SK-N-SH treated with all-trans-retinoic acid at 6 μM for 48 hours (cell line): ENCODE data around the gene SUN5.

Experiments
- ATAC-seq: fragments of 200-7000 bp; cut with Tn5 transposase; 3 replicates; pipeline ENCODE4 v1.9.1; 2020; ENCODE audit warnings: mild to moderate bottlenecking, moderate library complexity
- BACH2 ChIP-seq: fragments of 250-450 bp; sonication (Bioruptor Pico); IDR thresholded peaks from 2 replicates; pipeline ENCODE4 v1.9.0; 2021; ENCODE audit warnings: mild to moderate bottlenecking, borderline replicate concordance
- CREB5 ChIP-seq: fragments of 250-450 bp; sonication (Bioruptor Pico); IDR thresholded peaks from 2 replicates; pipeline ENCODE4 v1.5.1; 2020; ENCODE audit warnings: low read depth, mild to moderate bottlenecking, moderate library complexity
- CSDC2 ChIP-seq: fragments of 250-450 bp; sonication (Bioruptor Pico); IDR thresholded peaks from 2 replicates; pipeline ENCODE4 v1.5.0; 2020; ENCODE audit warnings: mild to moderate bottlenecking, moderate library complexity
- ESRRG ChIP-seq: fragments of 250-450 bp; sonication (Bioruptor Pico); IDR thresholded peaks from 2 replicates; pipeline ENCODE4 v1.6.1; 2021; ENCODE audit warnings: mild to moderate bottlenecking
- GLIS3 ChIP-seq: fragments of 250-450 bp; sonication (Bioruptor Pico); IDR thresholded peaks from 2 replicates; pipeline ENCODE4 v1.5.0; 2020; ENCODE audit warnings: mild to moderate bottlenecking, moderate library complexity
- ISL1 ChIP-seq: fragments of 250-450 bp; sonication (Bioruptor Pico); IDR thresholded peaks from 2 replicates; pipeline ENCODE4 v2.1.2; 2022; ENCODE audit warnings: mild to moderate bottlenecking, moderate library complexity
- OSR1 ChIP-seq: fragments of 250-450 bp; sonication (Bioruptor Pico); IDR thresholded peaks from 2 replicates; pipeline ENCODE4 v1.8.0; 2022; ENCODE audit warnings: moderate library complexity, mild to moderate bottlenecking, inconsistent platforms
- PPARA ChIP-seq: fragments of 250-450 bp; sonication (Bioruptor Pico); IDR thresholded peaks from 2 replicates; pipeline ENCODE4 v1.5.0; 2020; ENCODE audit warnings: mild to moderate bottlenecking, borderline replicate concordance
- RARB ChIP-seq: fragments of 250-450 bp; sonication (Bioruptor Pico); IDR thresholded peaks from 2 replicates; pipeline ENCODE4 v1.8.0; 2021; ENCODE audit warnings: mild to moderate bottlenecking, moderate library complexity
- TCF4 ChIP-seq: fragments of 250-450 bp; sonication (Bioruptor Pico); IDR thresholded peaks from 2 replicates; pipeline ENCODE4 v1.8.0; 2021; ENCODE audit warnings: mild to moderate bottlenecking, moderate library complexity, borderline replicate concordance
- TOX ChIP-seq: fragments of 250-450 bp; sonication (Bioruptor Pico); IDR thresholded peaks from 2 replicates; pipeline ENCODE4 v1.8.0; 2021; ENCODE audit warnings: mild to moderate bottlenecking, moderate library complexity, borderline replicate concordance
- TSHZ2 ChIP-seq: fragments of 250-450 bp; sonication (Bioruptor Pico); IDR thresholded peaks from 2 replicates; pipeline ENCODE4 v1.5.0; 2020; ENCODE audit warnings: mild to moderate bottlenecking, moderate library complexity
- ZC3H10 ChIP-seq: fragments of 250-450 bp; sonication (Bioruptor Pico); IDR thresholded peaks from 2 replicates; pipeline ENCODE4 v1.5.1; 2021; ENCODE audit warnings: mild to moderate bottlenecking, moderate library complexity
- ZFP3 ChIP-seq: fragments of 250-450 bp; sonication (Bioruptor Pico); IDR thresholded peaks from 2 replicates; pipeline ENCODE4 v1.5.0; 2020; ENCODE audit warnings: mild to moderate bottlenecking, moderate library complexity
- ZFP30 ChIP-seq: fragments of 450-650 bp; formaldehyde crosslinking; IDR thresholded peaks from 2 replicates; pipeline ENCODE4 v1.5.0; 2022; ENCODE audit warnings: mild to moderate bottlenecking, moderate library complexity
- ZNF565 ChIP-seq: fragments of 450-650 bp; formaldehyde crosslinking; conservative IDR thresholded peaks from 2 replicates; pipeline ENCODE4 v1.5.0; 2020; ENCODE audit warnings: low read depth, mild to moderate bottlenecking, moderate library complexity
- ZNF70 ChIP-seq: fragments of 450-650 bp; formaldehyde crosslinking; IDR thresholded peaks from 2 replicates; pipeline ENCODE4 v1.5.0; 2020; ENCODE audit warnings: mild to moderate bottlenecking, moderate library complexity
- ZNF8 ChIP-seq: fragments of 450-650 bp; formaldehyde crosslinking; IDR thresholded peaks from 2 replicates; pipeline ENCODE4 v1.5.0; 2020; ENCODE audit warnings: mild to moderate bottlenecking, moderate library complexity
- TF ChIP-seq, protein P1 (sequence below): fragments of 250-450 bp; sonication (Bioruptor Pico); IDR thresholded peaks from 2 replicates; pipeline ENCODE4 v1.8.0; 2020; ENCODE audit warnings: mild to moderate bottlenecking, moderate library complexity, borderline replicate concordance
- TF ChIP-seq, protein P2 (sequence below): fragments of 250-450 bp; sonication (Bioruptor Pico); IDR thresholded peaks from 2 replicates; pipeline ENCODE4 v1.8.0; 2021; ENCODE audit warnings: low read depth, mild to moderate bottlenecking, moderate library complexity, borderline replicate concordance
- TF ChIP-seq, protein P3 (sequence below): fragments of 250-450 bp; sonication (Bioruptor Pico); IDR thresholded peaks from 2 replicates; pipeline ENCODE4 v1.5.1; 2021; ENCODE audit warnings: mild to moderate bottlenecking, moderate library complexity

SUN5 gene

GRCh38 chr20:33002087-33002808 is 2.0 kb downstream of the SUN5 start:
- no peak for TF ChIP-seq ZNF565
- TF ChIP-seq, protein P1, sequence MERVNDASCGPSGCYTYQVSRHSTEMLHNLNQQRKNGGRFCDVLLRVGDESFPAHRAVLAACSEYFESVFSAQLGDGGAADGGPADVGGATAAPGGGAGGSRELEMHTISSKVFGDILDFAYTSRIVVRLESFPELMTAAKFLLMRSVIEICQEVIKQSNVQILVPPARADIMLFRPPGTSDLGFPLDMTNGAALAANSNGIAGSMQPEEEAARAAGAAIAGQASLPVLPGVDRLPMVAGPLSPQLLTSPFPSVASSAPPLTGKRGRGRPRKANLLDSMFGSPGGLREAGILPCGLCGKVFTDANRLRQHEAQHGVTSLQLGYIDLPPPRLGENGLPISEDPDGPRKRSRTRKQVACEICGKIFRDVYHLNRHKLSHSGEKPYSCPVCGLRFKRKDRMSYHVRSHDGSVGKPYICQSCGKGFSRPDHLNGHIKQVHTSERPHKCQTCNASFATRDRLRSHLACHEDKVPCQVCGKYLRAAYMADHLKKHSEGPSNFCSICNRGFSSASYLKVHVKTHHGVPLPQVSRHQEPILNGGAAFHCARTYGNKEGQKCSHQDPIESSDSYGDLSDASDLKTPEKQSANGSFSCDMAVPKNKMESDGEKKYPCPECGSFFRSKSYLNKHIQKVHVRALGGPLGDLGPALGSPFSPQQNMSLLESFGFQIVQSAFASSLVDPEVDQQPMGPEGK (CRISPR knock-in tag), result no peak
- no peak for TF ChIP-seq ISL1
- TF ChIP-seq RARB, result no peak
- TF ChIP-seq ZNF70, result no peak
- TF ChIP-seq ZNF8, result no peak
- no peak for TF ChIP-seq ZFP3 (CRISPR knock-in tag)
- TF ChIP-seq PPARA, result no peak
- no peak for TF ChIP-seq CREB5 (CRISPR knock-in tag)
- no peak for TF ChIP-seq TOX (CRISPR knock-in tag)
- no peak for TF ChIP-seq TSHZ2 (CRISPR knock-in tag)
- TF ChIP-seq ESRRG (CRISPR knock-in tag), result no peak
- no peak for TF ChIP-seq GLIS3 (CRISPR knock-in tag)
- TF ChIP-seq TCF4, result no peak
- no peak for TF ChIP-seq CSDC2 (CRISPR knock-in tag)
- TF ChIP-seq OSR1 (CRISPR knock-in tag), result no peak
- TF ChIP-seq, protein P2, sequence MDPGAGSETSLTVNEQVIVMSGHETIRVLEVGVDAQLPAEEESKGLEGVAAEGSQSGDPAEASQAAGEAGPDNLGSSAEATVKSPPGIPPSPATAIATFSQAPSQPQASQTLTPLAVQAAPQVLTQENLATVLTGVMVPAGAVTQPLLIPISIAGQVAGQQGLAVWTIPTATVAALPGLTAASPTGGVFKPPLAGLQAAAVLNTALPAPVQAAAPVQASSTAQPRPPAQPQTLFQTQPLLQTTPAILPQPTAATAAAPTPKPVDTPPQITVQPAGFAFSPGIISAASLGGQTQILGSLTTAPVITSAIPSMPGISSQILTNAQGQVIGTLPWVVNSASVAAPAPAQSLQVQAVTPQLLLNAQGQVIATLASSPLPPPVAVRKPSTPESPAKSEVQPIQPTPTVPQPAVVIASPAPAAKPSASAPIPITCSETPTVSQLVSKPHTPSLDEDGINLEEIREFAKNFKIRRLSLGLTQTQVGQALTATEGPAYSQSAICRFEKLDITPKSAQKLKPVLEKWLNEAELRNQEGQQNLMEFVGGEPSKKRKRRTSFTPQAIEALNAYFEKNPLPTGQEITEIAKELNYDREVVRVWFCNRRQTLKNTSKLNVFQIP, result no peak
- TF ChIP-seq, protein P3, sequence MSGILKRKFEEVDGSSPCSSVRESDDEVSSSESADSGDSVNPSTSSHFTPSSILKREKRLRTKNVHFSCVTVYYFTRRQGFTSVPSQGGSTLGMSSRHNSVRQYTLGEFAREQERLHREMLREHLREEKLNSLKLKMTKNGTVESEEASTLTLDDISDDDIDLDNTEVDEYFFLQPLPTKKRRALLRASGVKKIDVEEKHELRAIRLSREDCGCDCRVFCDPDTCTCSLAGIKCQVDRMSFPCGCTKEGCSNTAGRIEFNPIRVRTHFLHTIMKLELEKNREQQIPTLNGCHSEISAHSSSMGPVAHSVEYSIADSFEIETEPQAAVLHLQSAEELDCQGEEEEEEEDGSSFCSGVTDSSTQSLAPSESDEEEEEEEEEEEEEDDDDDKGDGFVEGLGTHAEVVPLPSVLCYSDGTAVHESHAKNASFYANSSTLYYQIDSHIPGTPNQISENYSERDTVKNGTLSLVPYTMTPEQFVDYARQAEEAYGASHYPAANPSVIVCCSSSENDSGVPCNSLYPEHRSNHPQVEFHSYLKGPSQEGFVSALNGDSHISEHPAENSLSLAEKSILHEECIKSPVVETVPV (CRISPR knock-in tag), result no peak
- no peak for TF ChIP-seq BACH2 (CRISPR knock-in tag)
- no peak for TF ChIP-seq ZFP30 (CRISPR knock-in tag)
- no peak for ATAC-seq

DNA sequence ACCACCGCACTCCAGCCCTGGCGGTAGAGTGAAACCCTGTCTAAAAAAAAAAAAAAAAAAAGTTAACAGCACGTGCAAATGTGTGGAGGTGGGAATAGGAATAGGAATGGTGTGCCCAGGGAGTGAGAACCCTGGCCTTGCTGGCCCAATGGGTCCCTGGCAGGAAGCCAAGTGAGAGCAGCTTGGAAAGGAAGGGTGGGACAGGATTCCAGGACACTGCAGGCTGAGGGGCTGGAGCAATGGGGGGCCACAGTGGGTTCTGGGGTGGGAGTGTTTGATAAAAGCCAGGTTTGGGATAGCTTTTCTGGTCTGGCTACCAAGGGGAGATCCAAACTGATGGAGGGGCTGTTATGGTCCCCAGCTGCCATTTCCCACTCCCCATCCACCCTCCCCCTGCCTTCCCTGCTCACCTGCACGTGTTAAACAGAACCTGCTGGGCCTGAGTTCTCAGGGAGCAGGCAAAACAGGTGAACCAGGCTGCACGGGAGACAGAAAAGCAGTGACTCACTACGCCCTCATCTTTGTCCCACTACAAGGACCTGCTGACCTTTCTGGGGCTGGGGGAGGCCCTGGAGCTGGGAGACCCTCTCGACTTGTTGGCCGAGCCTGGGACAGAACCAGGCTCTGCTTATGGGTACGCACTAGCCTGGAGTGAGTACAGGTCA is 3.3 kb downstream of the SUN5 start:
- no peak for ATAC-seq
- TF ChIP-seq ZNF8 (no peak), PPARA (no peak), ZNF565 (no peak), TCF4 (no peak), CSDC2 (CRISPR knock-in tag) (no peak), CREB5 (CRISPR knock-in tag) (no peak), ZNF70 (no peak), ZC3H10 (CRISPR knock-in tag) (no peak), OSR1 (CRISPR knock-in tag) (no peak)
- TF ChIP-seq, protein P2, result no peak
